Tibial artery (tissue), 4 donors: ENCODE measurements around the gene GSK3B.

Source experiments
- DNase-seq, 2 donors: peaks; one replicate each; pipeline ENCODE4 v3.0.0-alpha.2; 2019
- H3K27ac ChIP-seq, 2 donors: fragments of 200-600 bp; sonication (generic) in 1 of 2; 1 replicate in 1 of 2; 2 replicates in 1 of 2; pipeline ENCODE4 v1.5.1; 2018 to 2019; ENCODE audit warnings: mild to moderate bottlenecking in 1 of 2
- H3K27me3 ChIP-seq, 2 donors: fragments of 200-600 bp; sonication (generic) in 1 of 2; one replicate each; pipeline versions ENCODE4 v1.5.1 to v1.6.0; 2016 to 2019
- H3K36me3 ChIP-seq, 3 donors: fragments of 200-600 bp; sonication (generic) in 2 of 3; one replicate each; pipeline ENCODE4 v1.5.1; 2016 to 2019; ENCODE audit warnings: mild to moderate bottlenecking in 2 of 3
- H3K4me1 ChIP-seq, 4 donors: fragments of 200-600 bp; sonication (generic) in 2 of 4; 1 replicate in 3 of 4; 2 replicates in 1 of 4; pipeline ENCODE4 v1.5.1; 2016 to 2019
- H3K4me3 ChIP-seq, 2 donors: fragments of 200-600 bp; sonication (generic) in 1 of 2; 1 replicate in 1 of 2; 2 replicates in 1 of 2; pipeline ENCODE4 v1.5.1; 2018 to 2019; ENCODE audit warnings: mild to moderate bottlenecking in 2 of 2
- H3K9me3 ChIP-seq, 3 donors: fragments of 200-600 bp; sonication (generic) in 1 of 3; one replicate each; pipeline ENCODE4 v1.5.1; 2016 to 2019
- intact Hi-C: fragments of 100-400 bp; cut with DNase I; formaldehyde crosslinking; loops from one replicate; pipeline ENCODE4 v1.15.0; 2023; ENCODE audit warnings: low total_unique reads
- TF ChIP-seq, protein P1 (sequence below), 2 experiments: fragments of 200-600 bp in 1 of 2; fragments of 450-650 bp in 1 of 2; IDR thresholded peaks; one replicate each; pipeline ENCODE4 v1.5.1; 2017 to 2019; ENCODE audit warnings: antibody characterized with exemption in 2 of 2, mild to moderate bottlenecking in 1 of 2, moderate library complexity in 1 of 2

GSK3B gene

GRCh38 chr3:120137548-120137947 is 43.3 kb upstream of the GSK3B start:
- intact Hi-C loops, result no loop called here
- H3K4me1 ChIP-seq, result no peaks in the 10 kb centered on the region
- TF ChIP-seq, protein P1, sequence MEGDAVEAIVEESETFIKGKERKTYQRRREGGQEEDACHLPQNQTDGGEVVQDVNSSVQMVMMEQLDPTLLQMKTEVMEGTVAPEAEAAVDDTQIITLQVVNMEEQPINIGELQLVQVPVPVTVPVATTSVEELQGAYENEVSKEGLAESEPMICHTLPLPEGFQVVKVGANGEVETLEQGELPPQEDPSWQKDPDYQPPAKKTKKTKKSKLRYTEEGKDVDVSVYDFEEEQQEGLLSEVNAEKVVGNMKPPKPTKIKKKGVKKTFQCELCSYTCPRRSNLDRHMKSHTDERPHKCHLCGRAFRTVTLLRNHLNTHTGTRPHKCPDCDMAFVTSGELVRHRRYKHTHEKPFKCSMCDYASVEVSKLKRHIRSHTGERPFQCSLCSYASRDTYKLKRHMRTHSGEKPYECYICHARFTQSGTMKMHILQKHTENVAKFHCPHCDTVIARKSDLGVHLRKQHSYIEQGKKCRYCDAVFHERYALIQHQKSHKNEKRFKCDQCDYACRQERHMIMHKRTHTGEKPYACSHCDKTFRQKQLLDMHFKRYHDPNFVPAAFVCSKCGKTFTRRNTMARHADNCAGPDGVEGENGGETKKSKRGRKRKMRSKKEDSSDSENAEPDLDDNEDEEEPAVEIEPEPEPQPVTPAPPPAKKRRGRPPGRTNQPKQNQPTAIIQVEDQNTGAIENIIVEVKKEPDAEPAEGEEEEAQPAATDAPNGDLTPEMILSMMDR (IDR thresholded peaks at IDR 0.05), result no peak
- no peaks in the 10 kb centered on the region for H3K27me3 ChIP-seq
- no peaks in the 10 kb centered on the region for H3K36me3 ChIP-seq
- H3K27ac ChIP-seq, result no peak overlapping the region
- no peaks in the 10 kb centered on the region for H3K9me3 ChIP-seq
- no peak overlapping the region for H3K4me3 ChIP-seq
- DNase-seq, result no peak

GRCh38 chr3:120130656-120131055 is 36.4 kb upstream of the GSK3B start:
- H3K27ac ChIP-seq, result no peak overlapping the region
- no peaks in the 10 kb centered on the region for H3K36me3 ChIP-seq
- H3K4me3 ChIP-seq, result no peak overlapping the region
- no peaks in the 10 kb centered on the region for H3K27me3 ChIP-seq
- no peaks in the 10 kb centered on the region for H3K4me1 ChIP-seq
- H3K9me3 ChIP-seq, result no peaks in the 10 kb centered on the region
- intact Hi-C loops, result no loop called here
- TF ChIP-seq, protein P1 (IDR thresholded peaks at IDR 0.05), result no peak
- DNase-seq, result no peak

- H3K36me3 ChIP-seq, result no peaks in the 10 kb centered on the region
- H3K4me1 ChIP-seq, result no peaks in the 10 kb centered on the region
- H3K4me3 ChIP-seq, result no peak overlapping the region
- TF ChIP-seq, protein P1 (IDR thresholded peaks at IDR 0.05), result no peak
- DNase-seq, result no peak
- intact Hi-C loops, result no loop called here
- H3K27me3 ChIP-seq, result no peaks in the 10 kb centered on the region
- H3K9me3 ChIP-seq, result no peaks in the 10 kb centered on the region
- no peak overlapping the region for H3K27ac ChIP-seq
Measured at GRCh38 chr3:120129718-120130513, 35.7 kb upstream of the GSK3B start.

GRCh38 chr3:120129051-120129450 is 34.8 kb upstream of the GSK3B start:
- intact Hi-C loops, result no loop called here
- TF ChIP-seq, protein P1 (IDR thresholded peaks at IDR 0.05), result no peak
- H3K27me3 ChIP-seq, result no peaks in the 10 kb centered on the region
- DNase-seq, result no peak
- H3K4me3 ChIP-seq, result no peak overlapping the region
- H3K9me3 ChIP-seq, result no peaks in the 10 kb centered on the region
- no peaks in the 10 kb centered on the region for H3K4me1 ChIP-seq
- H3K27ac ChIP-seq, result no peak overlapping the region
- H3K36me3 ChIP-seq, result no peaks in the 10 kb centered on the region

DNA sequence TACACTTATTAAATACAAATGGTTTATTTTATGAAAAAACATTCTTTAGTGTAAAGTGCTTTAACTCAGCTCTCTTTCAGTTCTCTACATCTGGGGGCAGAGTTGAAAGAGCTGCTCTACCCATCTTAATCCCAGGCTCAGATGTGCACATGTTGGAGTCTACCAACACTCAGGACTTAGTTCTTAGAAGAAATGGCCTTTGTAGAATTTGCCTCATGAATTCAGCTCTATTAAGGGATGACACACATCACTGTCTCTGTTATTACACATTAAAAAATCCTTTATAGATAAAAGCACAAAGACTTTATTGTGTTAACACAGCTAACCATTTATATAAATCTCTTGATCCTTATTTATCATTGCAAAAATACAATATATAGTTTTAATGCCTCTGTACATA is 31.7 kb upstream of the GSK3B start:
- H3K27ac ChIP-seq, result no peak overlapping the region
- H3K9me3 ChIP-seq, result no peaks in the 10 kb centered on the region
- H3K36me3 ChIP-seq, result no peaks in the 10 kb centered on the region
- H3K4me1 ChIP-seq, result no peaks in the 10 kb centered on the region
- intact Hi-C loops, result no loop called here
- DNase-seq, result no peak
- H3K27me3 ChIP-seq, result no peaks in the 10 kb centered on the region
- H3K4me3 ChIP-seq, result no peak overlapping the region
- TF ChIP-seq, protein P1 (IDR thresholded peaks at IDR 0.05), result no peak
